Smooth muscle cell (in vitro differentiated cells): ENCODE data around the gene PLAAT2. TPM values are rescaled to one million over a fixed set of nuclear protein-coding genes. Genes with fewer than 3 reads are reported as not detected.

ENCODE experiments used
- DNase-seq: peaks from one replicate; lab custom pipeline; 2025; ENCODE audit not compliant: unreplicated experiment; lab: John Stamatoyannopoulos, UW
- H2AFZ ChIP-seq: fragments of 200-600 bp; sonication (generic); 2 replicates; pipeline ENCODE4 v1.6.0; 2016; ENCODE audit warnings: antibody characterized with exemption, low read depth, mild to moderate bottlenecking
- H3F3A ChIP-seq: fragments of 200-600 bp; sonication (generic); 2 replicates; pipeline ENCODE4 v1.6.0; 2017; ENCODE audit warnings: antibody characterized with exemption, low read depth
- H3K27ac ChIP-seq: fragments of 200-600 bp; sonication (generic); 2 replicates; pipeline ENCODE4 v1.5.1; 2016; ENCODE audit warnings: low read depth, mild to moderate bottlenecking
- H3K27me3 ChIP-seq: fragments of 200-600 bp; sonication (generic); 2 replicates; pipeline ENCODE4 v1.6.1; 2016; ENCODE audit warnings: low read depth, mild to moderate bottlenecking
- H3K36me3 ChIP-seq: fragments of 200-600 bp; sonication (generic); 2 replicates; pipeline ENCODE4 v1.5.1; 2016; ENCODE audit warnings: low read depth
- H3K4me1 ChIP-seq: fragments of 200-600 bp; sonication (generic); 2 replicates; pipeline ENCODE4 v1.5.1; 2016; ENCODE audit warnings: low read depth
- H3K4me2 ChIP-seq: fragments of 200-600 bp; sonication (generic); 2 replicates; pipeline ENCODE4 v1.6.0; 2016; ENCODE audit warnings: mild to moderate bottlenecking
- H3K4me3 ChIP-seq: fragments of 200-600 bp; sonication (generic); 2 replicates; pipeline ENCODE4 v1.5.1; 2016; ENCODE audit warnings: mild to moderate bottlenecking
- H3K79me2 ChIP-seq: fragments of 200-600 bp; sonication (generic); 2 replicates; pipeline ENCODE4 v1.6.0; 2016; ENCODE audit warnings: low read depth, mild to moderate bottlenecking
- H3K9ac ChIP-seq: fragments of 200-600 bp; sonication (generic); 2 replicates; pipeline ENCODE4 v1.6.0; 2016; ENCODE audit warnings: low read depth
- H3K9me3 ChIP-seq: fragments of 200-600 bp; sonication (generic); replicated peaks from 2 replicates; pipeline ENCODE4 v1.5.1; 2016; ENCODE audit warnings: low read depth
- H4K20me1 ChIP-seq: fragments of 200-600 bp; sonication (generic); 2 replicates; pipeline ENCODE4 v1.6.0; 2016; ENCODE audit warnings: low read depth
- WGBS: methylation state at CpG from one replicate; pipeline ENCODE4 v1.1.7; 2016; ENCODE audit warnings: low lambda C conversion rate; 5-methylcytosine and 5-hydroxymethylcytosine counted together
- polyA plus RNA-seq: library from polyadenylated mRNA; unstranded; fragments of >200 nt; fragmentation: Nextera tagmentation; extraction: Ambion mirVana; gene quantifications from 2 replicates; pipeline ENCODE4 v1.2.1, GENCODE V29; 2016
- total RNA-seq: library from RNA; depleted of rRNA; stranded (reverse); fragments of >200 nt; gene quantifications from 2 replicates; pipeline ENCODE4 v1.2.3, GENCODE V29; 2014
- TF ChIP-seq, protein P1 (sequence below): fragments of 200-600 bp; sonication (generic); IDR thresholded peaks from 2 replicates; pipeline ENCODE4 v1.5.1; 2017; ENCODE audit warnings: borderline replicate concordance, mild to moderate bottlenecking, antibody characterized with exemption; ENCODE audit not compliant: insufficient read depth, poor library complexity, severe bottlenecking

The PLAAT2 gene
- total and polyA plus RNA-seq, 2 experiments from 2014 or later = not detected

- 70% methylated on average over 5 of the region's 7 CpGs for WGBS
- Histone ChIP-seq H2AFZ (no peak overlapping the region), H3K4me2 (no peak overlapping the region), H3K79me2 (no peaks in the 10 kb centered on the region), H4K20me1 (no peaks in the 10 kb centered on the region), H3K9ac (no peak overlapping the region), H3K36me3 (no peaks in the 10 kb centered on the region), H3K27ac (no peak overlapping the region), H3F3A (no peaks in the 10 kb centered on the region), H3K4me3 (no peak overlapping the region), H3K27me3 (no peaks in the 10 kb centered on the region), H3K9me3 (no peaks in the 10 kb centered on the region), H3K4me1 (peaks cover 4% of the 10 kb centered on the region)
- no peak for DNase-seq
- TF ChIP-seq, protein P1, sequence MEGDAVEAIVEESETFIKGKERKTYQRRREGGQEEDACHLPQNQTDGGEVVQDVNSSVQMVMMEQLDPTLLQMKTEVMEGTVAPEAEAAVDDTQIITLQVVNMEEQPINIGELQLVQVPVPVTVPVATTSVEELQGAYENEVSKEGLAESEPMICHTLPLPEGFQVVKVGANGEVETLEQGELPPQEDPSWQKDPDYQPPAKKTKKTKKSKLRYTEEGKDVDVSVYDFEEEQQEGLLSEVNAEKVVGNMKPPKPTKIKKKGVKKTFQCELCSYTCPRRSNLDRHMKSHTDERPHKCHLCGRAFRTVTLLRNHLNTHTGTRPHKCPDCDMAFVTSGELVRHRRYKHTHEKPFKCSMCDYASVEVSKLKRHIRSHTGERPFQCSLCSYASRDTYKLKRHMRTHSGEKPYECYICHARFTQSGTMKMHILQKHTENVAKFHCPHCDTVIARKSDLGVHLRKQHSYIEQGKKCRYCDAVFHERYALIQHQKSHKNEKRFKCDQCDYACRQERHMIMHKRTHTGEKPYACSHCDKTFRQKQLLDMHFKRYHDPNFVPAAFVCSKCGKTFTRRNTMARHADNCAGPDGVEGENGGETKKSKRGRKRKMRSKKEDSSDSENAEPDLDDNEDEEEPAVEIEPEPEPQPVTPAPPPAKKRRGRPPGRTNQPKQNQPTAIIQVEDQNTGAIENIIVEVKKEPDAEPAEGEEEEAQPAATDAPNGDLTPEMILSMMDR = no peak
Observed at GRCh38 chr11:63556404-63557013, 6.7 kb downstream of the PLAAT2 start.

DNA sequence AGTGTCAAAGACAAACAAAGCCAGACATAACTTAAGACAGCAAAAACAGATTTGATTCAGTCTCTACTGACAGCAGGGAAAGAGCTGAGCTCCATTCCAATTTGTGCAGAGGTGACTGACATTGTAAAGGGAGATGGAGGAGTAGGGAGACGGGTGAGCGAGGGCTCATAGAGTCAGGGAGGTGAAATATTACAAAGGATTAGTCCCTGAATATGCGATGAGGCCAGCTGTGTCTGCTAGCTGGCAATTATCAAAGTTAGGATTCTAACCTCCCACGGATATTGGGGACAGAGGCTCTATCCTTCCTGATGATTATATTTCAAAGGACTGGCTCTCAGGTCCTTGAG lies 8.3 kb downstream of the PLAAT2 start:
- no peak for DNase-seq
- Histone ChIP-seq H3K4me2 (peak overlapping the region; percentile 4), H3F3A (no peaks in the 10 kb centered on the region), H2AFZ (no peak overlapping the region), H3K27me3 (no peaks in the 10 kb centered on the region), H3K4me1 (peaks cover 4% of the 10 kb centered on the region), H3K4me3 (no peak overlapping the region), H4K20me1 (no peaks in the 10 kb centered on the region), H3K9me3 (no peaks in the 10 kb centered on the region), H3K27ac (no peak overlapping the region), H3K9ac (no peak overlapping the region), H3K36me3 (no peaks in the 10 kb centered on the region), H3K79me2 (no peaks in the 10 kb centered on the region)
- TF ChIP-seq, protein P1 = no peak
- WGBS = 41% methylated on average over 4 of the region's 4 CpGs

- WGBS = 48% methylated on average over 8 of the region's 8 CpGs
- Histone ChIP-seq H3K4me1 (peaks cover 4% of the 10 kb centered on the region), H3K36me3 (no peaks in the 10 kb centered on the region), H3K4me2 (peak overlapping the region; percentile 48), H3K4me3 (no peak overlapping the region), H3K79me2 (no peaks in the 10 kb centered on the region), H3F3A (no peaks in the 10 kb centered on the region), H2AFZ (peak overlapping the region; percentile 81), H3K27me3 (no peaks in the 10 kb centered on the region), H3K9me3 (no peaks in the 10 kb centered on the region), H3K9ac (no peak overlapping the region), H3K27ac (no peak overlapping the region), H4K20me1 (no peaks in the 10 kb centered on the region)
- TF ChIP-seq, protein P1 = no peak
- no peak for DNase-seq
Observed at GRCh38 chr11:63553759-63554158, 9.4 kb downstream of the PLAAT2 start.

- Histone ChIP-seq H3K27ac (no peak overlapping the region), H3K36me3 (no peaks in the 10 kb centered on the region), H3K9me3 (no peaks in the 10 kb centered on the region), H3K9ac (no peak overlapping the region), H3F3A (no peaks in the 10 kb centered on the region), H3K4me2 (no peak overlapping the region), H2AFZ (no peak overlapping the region), H3K79me2 (no peaks in the 10 kb centered on the region), H3K4me1 (peaks cover 4% of the 10 kb centered on the region), H3K4me3 (no peak overlapping the region), H3K27me3 (no peaks in the 10 kb centered on the region), H4K20me1 (no peaks in the 10 kb centered on the region)
- no peak for DNase-seq
- WGBS = 95% methylated on average over 7 of the region's 7 CpGs
- TF ChIP-seq, protein P1 = no peak
Observed at GRCh38 chr11:63552921-63553320, 10.3 kb downstream of the PLAAT2 start.
